GM18502 (cell line): ENCODE results near the gene PROP1.
"Not testable (repeated sequence)": the region's sequence is repeated elsewhere in the genome, so short reads cannot be mapped to it uniquely, and the experiment has no call there.

Experiments
- ATAC-seq: cut with Tn5 transposase; IDR thresholded peaks from one replicate; pipeline ENCODE4 v1.9.1; 2021; ENCODE audit warnings: mild to moderate bottlenecking; ENCODE audit not compliant: unreplicated experiment, poor library complexity

Gene PROP1

DNA sequence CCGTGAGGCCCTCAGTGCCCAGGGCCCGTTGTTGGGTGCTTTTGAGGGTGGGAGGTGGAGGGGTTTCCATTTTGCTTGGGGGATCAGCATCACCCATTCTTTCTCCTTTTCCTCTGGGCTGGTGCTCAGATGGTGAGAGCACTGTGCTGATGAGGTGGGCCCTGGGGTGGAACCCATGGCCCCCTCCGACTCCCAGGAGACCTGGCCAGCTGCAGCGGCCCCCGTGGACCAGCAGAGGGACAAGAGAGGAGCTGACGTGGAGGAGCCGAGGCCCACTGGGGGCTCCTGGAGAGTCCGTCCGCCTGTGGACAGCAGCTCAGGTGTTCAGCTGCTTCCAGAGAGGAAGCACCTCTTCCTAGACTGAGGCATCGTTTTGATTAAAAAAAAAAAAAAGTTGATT lies 46.4 kb downstream of the PROP1 start:
- ATAC-seq = not testable (repeated sequence)

DNA sequence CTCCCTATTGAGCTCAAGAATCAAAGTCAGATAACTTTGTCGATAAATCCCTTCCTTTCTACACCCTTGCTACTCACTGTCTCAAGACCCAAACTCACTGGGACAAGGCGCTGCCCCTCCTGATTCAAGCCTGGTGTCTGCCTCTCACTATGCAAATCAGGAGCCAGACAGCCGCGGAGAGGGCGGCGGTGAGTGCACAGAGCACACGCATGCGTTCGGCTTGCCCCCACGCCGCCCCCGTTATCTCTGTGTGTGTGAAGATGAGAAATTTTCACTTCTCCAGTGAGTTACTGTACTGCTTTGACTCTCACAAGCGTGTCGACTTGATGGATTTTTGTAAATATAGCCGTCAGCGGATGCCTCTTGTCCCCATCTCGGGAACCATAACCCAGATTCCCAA lies 47.0 kb downstream of the PROP1 start:
- ATAC-seq = not testable (repeated sequence)

DNA sequence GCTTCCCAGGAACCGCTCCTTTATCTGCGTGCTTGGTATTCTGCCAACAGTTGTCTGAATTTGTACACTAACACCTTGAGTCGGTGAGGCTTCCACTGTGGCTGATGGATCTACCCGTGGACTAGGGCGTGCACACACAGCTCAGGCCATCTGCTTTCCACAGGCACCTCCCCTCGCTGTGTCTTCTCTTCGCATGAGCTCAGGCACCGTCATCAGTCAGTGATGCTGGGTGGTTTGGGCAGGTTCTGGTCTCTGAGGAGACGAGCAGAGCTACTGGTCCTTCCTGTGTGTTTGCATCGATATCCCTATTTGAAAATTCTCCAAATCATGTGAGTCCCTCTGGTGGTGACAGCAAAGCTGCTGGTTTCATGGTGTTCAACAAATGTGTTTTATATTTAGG lies 48.1 kb downstream of the PROP1 start:
- ATAC-seq = not testable (repeated sequence)

DNA sequence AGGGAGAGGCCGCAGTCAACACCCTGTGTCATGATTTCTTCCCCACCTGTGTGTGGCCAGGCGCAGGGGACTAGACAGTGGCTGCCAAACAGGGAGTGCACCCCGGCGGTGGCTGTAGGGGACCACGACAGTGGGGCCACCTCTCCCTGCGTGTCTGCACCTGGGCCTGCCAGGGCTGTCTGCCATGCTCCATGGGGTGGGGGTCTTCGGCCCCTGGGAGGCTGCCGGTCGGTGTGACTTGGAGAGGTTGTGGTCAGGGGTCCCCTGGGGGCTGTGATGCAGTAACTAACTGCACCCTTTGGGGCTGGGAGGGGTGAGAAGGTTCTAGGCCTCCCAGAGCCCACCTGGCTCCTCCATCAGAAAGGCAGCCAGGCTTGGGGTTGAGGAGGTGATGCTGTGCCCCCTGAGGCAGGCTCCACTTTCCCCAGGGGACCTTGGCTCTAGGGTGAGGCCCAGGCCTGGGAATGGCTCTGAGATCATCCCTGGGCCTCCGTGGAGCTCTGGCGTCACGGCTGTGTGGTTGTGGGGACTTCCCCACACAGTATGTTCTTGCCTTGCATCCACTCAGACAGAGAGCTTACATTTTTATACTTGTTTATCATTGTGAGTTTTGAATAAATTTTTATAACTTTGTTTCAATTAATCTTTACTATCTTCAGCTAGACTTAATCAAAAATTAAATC lies 50.3 kb downstream of the PROP1 start:
- ATAC-seq = peak; percentile 53

DNA sequence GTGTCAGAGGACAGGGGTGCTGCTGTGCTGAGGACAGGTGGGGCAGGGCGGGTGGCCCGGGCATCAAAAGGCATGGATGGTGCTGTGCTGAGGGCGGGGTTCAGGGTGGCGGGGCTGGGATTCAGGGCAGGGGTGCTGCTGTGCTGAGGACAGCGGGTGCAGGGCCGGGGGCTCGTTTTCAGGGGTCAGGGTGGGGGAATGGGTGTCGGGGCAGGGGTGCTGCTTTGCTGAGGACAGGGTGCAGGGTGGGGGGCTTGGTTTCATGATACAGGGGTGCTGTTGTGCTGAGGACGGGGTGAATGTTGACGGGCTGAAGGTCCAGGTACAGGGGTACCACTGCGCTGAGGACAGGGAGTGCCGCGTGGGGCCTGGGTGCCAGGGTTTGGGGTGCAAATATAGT lies 50.9 kb downstream of the PROP1 start:
- not testable (repeated sequence) for ATAC-seq

DNA sequence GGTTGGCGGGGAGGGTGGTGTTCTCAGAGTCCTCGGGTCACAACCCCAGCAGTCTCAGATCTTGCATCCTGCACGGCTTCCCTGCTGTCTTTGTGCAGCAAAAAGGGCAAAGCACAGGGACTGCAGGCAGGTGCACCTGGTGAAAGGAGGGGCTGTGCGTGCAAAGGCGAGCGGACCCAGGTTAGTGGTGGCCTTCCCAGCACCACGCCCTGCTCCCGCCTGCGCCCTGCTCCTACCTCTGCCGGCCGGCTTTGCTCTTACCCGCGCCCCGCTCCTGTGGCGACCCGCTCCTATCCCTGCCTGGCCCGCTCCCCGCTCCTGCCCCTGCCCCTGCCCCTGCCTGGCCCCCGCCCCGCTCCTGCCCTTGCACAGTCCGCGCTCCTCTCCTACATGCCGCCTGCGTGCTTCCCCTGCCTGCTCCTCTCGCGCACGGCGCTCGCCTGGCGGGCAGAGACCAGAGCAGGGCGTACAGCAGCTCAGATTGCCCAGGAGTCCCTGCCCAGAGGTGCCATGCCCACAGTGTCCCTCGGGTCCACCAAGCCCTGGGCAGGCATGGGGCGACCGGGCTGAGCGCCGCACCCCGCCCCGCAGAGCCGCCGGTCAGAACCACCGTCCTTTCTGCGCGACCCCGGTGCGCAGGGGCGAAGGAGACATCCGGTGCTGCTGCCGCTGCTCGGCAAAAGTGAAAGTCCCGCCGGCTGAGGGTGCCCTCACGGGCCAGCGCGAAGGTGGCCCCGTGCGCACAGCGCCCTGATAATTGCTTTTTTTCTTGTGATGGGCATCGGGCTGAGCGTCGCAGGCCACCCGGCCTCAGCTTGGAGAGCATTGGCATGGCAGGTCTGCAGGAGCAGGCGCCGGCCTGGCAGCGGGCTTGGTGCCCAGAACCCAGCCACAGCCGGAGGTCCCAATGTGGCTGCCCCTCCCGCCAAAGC lies 52.0 kb downstream of the PROP1 start:
- peak; percentile 50 for ATAC-seq

DNA sequence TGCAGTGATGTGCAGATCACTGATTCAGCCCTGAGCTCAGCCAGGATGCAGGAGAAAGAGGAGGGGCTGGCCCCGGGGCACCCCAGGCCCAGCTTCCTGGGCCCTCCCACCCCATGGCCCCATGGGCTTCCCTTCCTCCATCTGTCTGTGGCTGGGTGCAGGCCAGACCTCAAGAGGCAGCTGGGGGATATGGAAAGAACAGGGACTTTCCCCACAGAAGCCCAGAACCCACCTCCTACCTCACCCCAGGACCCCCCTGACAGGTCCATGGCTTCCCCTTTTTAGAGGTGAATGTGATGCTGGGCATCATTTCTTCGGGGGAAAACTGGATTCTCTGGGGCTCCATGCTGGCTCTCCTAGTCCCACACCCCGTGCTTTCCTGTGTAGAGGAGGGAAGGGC lies 53.1 kb downstream of the PROP1 start:
- not testable (repeated sequence) for ATAC-seq
